Neural progenitor cell (in vitro differentiated cells): Measurements from ENCODE around the gene PRDM16. TPM values are rescaled to one million over a fixed set of nuclear protein-coding genes. Genes with fewer than 3 reads are reported as not detected.
A peak's percentile ranks its signal among the peaks of the same experiment; 100 is the strongest.

Experiments
- DNase-seq: peaks from one replicate; pipeline ENCODE4 v3.0.0-alpha.2; 2016; ENCODE audit warnings: low spot score
- H2AFZ ChIP-seq: fragments of 200-600 bp; sonication (generic); replicated peaks from 2 replicates; pipeline ENCODE4 v1.6.1; 2016; ENCODE audit warnings: antibody characterized with exemption
- H3F3A ChIP-seq: fragments of 200-600 bp; sonication (generic); 2 replicates; pipeline ENCODE4 v1.6.1; 2016; ENCODE audit warnings: antibody characterized with exemption, low read depth
- H3K27ac ChIP-seq: fragments of 200-600 bp; sonication (generic); 2 replicates; pipeline ENCODE4 v1.5.1; 2016; ENCODE audit warnings: mild to moderate bottlenecking
- H3K27me3 ChIP-seq: fragments of 200-600 bp; sonication (generic); 2 replicates; pipeline ENCODE4 v1.6.1; 2016; ENCODE audit warnings: mild to moderate bottlenecking, moderate library complexity
- H3K36me3 ChIP-seq: fragments of 200-600 bp; sonication (generic); 2 replicates; pipeline ENCODE4 v1.5.1; 2016
- H3K4me1 ChIP-seq: fragments of 200-600 bp; sonication (generic); 2 replicates; pipeline ENCODE4 v1.6.1; 2016; ENCODE audit warnings: mixed run types
- H3K4me2 ChIP-seq: fragments of 200-600 bp; sonication (generic); 2 replicates; pipeline ENCODE4 v1.6.1; 2016
- H3K4me3 ChIP-seq: fragments of 200-600 bp; sonication (generic); 2 replicates; pipeline ENCODE4 v1.5.1; 2016
- H3K79me2 ChIP-seq: fragments of 200-600 bp; sonication (generic); 2 replicates; pipeline ENCODE4 v1.6.1; 2016; ENCODE audit warnings: low read depth
- H3K9ac ChIP-seq: fragments of 200-600 bp; sonication (generic); 2 replicates; pipeline ENCODE4 v1.6.1; 2016
- H3K9me3 ChIP-seq: fragments of 200-600 bp; sonication (generic); 2 replicates; pipeline ENCODE4 v1.5.1; 2016; ENCODE audit warnings: low read depth
- H4K20me1 ChIP-seq: fragments of 200-600 bp; sonication (generic); 2 replicates; pipeline ENCODE4 v1.6.1; 2016; ENCODE audit warnings: low read depth
- H3K27ac Mint-ChIP-seq: 3 replicates; pipeline ENCODE4 v1.8.0; 2021; ENCODE audit warnings: mixed read lengths
- H3K27me3 Mint-ChIP-seq: 2 replicates; pipeline ENCODE4 v1.8.0; 2022; ENCODE audit warnings: low read depth, mild to moderate bottlenecking, inconsistent platforms, moderate library complexity, mixed read lengths; ENCODE audit not compliant: insufficient read depth
- H3K36me3 Mint-ChIP-seq: 3 replicates; pipeline ENCODE4 v1.8.0; 2021; ENCODE audit warnings: mixed read lengths
- H3K4me1 Mint-ChIP-seq: 3 replicates; pipeline ENCODE4 v1.8.0; 2021; ENCODE audit warnings: mixed read lengths
- H3K4me3 Mint-ChIP-seq: 3 replicates; pipeline ENCODE4 v1.8.0; 2021; ENCODE audit warnings: mild to moderate bottlenecking, moderate library complexity, mixed read lengths
- H3K9me3 Mint-ChIP-seq: 3 replicates; pipeline ENCODE4 v1.8.0; 2020; ENCODE audit warnings: mixed read lengths
- EZH2 ChIP-seq: fragments of 200-600 bp; sonication (generic); IDR thresholded peaks from 2 replicates; pipeline ENCODE4 v1.6.1; 2017; ENCODE audit warnings: antibody characterized with exemption, mild to moderate bottlenecking, moderate library complexity
- EZH2phosphoT487 ChIP-seq: fragments of 200-600 bp; sonication (generic); IDR thresholded peaks from 2 replicates; pipeline ENCODE4 v1.6.1; 2017; ENCODE audit warnings: antibody characterized with exemption
- total RNA-seq: library from RNA; depleted of rRNA; stranded (reverse); fragments of >200 nt; gene quantifications from 2 replicates; pipeline ENCODE4 v1.2.3, GENCODE V29; 2015; ENCODE audit warnings: low replicate concordance
- TF ChIP-seq, protein P1 (sequence below): fragments of 200-600 bp; sonication (generic); IDR thresholded peaks from 2 replicates; pipeline ENCODE4 v1.5.1; 2017; ENCODE audit warnings: antibody characterized with exemption, mild to moderate bottlenecking

The PRDM16 gene
- total RNA-seq, 1 donor from 2014 or later: 1.9 TPM

- Histone ChIP-seq H3K27ac (no peak overlapping the region), H3K9ac (no peak overlapping the region), H3K4me3 (no peak overlapping the region), H3K27me3 (no peaks in the 10 kb centered on the region), H2AFZ (no peak overlapping the region), H3K4me1 (peaks cover 26% of the 10 kb centered on the region), H3K36me3 (no peaks in the 10 kb centered on the region), H3K4me2 (no peak overlapping the region), H3K9me3 (no peaks in the 10 kb centered on the region), H3K79me2 (no peaks in the 10 kb centered on the region), H3F3A (no peaks in the 10 kb centered on the region), H4K20me1 (no peaks in the 10 kb centered on the region)
- Mint-ChIP-seq H3K4me3 (no peak overlapping the region), H3K4me1 (peaks cover 36% of the 10 kb centered on the region), H3K9me3 (no peaks in the 10 kb centered on the region), H3K27ac (peak overlapping the region; percentile 18), H3K27me3 (peaks cover 7% of the 10 kb centered on the region), H3K36me3 (no peaks in the 10 kb centered on the region)
- TF ChIP-seq, protein P1, sequence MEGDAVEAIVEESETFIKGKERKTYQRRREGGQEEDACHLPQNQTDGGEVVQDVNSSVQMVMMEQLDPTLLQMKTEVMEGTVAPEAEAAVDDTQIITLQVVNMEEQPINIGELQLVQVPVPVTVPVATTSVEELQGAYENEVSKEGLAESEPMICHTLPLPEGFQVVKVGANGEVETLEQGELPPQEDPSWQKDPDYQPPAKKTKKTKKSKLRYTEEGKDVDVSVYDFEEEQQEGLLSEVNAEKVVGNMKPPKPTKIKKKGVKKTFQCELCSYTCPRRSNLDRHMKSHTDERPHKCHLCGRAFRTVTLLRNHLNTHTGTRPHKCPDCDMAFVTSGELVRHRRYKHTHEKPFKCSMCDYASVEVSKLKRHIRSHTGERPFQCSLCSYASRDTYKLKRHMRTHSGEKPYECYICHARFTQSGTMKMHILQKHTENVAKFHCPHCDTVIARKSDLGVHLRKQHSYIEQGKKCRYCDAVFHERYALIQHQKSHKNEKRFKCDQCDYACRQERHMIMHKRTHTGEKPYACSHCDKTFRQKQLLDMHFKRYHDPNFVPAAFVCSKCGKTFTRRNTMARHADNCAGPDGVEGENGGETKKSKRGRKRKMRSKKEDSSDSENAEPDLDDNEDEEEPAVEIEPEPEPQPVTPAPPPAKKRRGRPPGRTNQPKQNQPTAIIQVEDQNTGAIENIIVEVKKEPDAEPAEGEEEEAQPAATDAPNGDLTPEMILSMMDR: no peak
- no peak for TF ChIP-seq EZH2phosphoT487
- TF ChIP-seq EZH2: no peak
- DNase-seq: no peak
Measured at GRCh38 chr1:3265835-3266805, 197.1 kb downstream of the PRDM16 start.

GRCh38 chr1:3266870-3267549, 198.0 kb downstream of the PRDM16 start:
- no peaks in the 10 kb centered on the region for H3K36me3 ChIP-seq
- H3K27me3 ChIP-seq: no peaks in the 10 kb centered on the region
- H3K79me2 ChIP-seq: no peaks in the 10 kb centered on the region
- no peaks in the 10 kb centered on the region for H3K9me3 Mint-ChIP-seq
- no peak overlapping the region for H3K4me2 ChIP-seq
- no peak overlapping the region for H3K9ac ChIP-seq
- H4K20me1 ChIP-seq: no peaks in the 10 kb centered on the region
- H3K4me3 ChIP-seq: no peak overlapping the region
- peaks cover 7% of the 10 kb centered on the region for H3K27me3 Mint-ChIP-seq
- H3K4me3 Mint-ChIP-seq: no peak overlapping the region
- H3F3A ChIP-seq: no peaks in the 10 kb centered on the region
- no peak overlapping the region for H2AFZ ChIP-seq
- no peaks in the 10 kb centered on the region for H3K36me3 Mint-ChIP-seq
- peaks cover 34% of the 10 kb centered on the region for H3K4me1 Mint-ChIP-seq
- H3K4me1 ChIP-seq: peaks cover 26% of the 10 kb centered on the region
- TF ChIP-seq EZH2 (no peak), EZH2phosphoT487 (no peak)
- TF ChIP-seq, protein P1: no peak
- DNase-seq: no peak
- H3K9me3 ChIP-seq: no peaks in the 10 kb centered on the region
- peak overlapping the region; percentile 72 for H3K27ac Mint-ChIP-seq
- H3K27ac ChIP-seq: no peak overlapping the region

DNA sequence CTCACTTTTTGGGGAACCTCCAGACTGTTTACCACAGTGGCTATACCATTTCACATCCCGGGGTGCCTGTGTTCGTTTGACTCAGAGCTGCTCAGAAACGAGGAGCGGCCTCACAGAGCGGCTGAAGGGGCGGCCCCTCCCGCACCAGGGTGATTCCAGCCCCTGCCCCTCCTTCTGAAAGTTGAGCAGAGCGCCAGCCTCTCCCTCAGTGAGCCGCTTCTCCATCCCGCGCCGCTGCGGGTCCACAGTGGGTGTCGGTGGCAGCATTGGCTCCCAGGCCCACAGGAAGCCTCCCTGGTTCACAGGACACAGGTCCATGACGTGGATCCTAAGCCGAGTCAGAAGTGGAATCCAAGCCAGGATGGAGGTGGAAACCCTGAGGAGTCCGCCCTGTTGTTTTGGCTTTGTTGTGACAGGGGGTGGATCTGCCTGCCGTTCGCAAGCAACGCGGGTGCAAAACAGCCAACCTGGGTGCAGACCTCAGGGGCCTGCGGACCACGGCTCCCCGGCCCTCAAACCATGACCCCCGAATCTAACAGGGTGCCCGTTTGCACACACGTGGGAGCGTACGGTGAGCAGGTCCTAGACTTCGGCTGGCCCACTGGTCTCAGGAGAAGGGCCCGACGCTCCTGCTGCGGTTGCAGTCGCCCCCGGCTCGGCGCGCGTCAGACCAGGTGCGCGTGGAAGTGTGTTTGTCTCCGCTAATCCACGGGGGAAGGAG, 198.7 kb downstream of the PRDM16 start:
- no peak for DNase-seq
- peaks cover 26% of the 10 kb centered on the region for H3K4me1 ChIP-seq
- Mint-ChIP-seq H3K36me3 (no peaks in the 10 kb centered on the region), H3K27ac (no peak overlapping the region), H3K9me3 (no peaks in the 10 kb centered on the region), H3K4me3 (no peak overlapping the region), H3K27me3 (peaks cover 7% of the 10 kb centered on the region), H3K4me1 (peaks cover 30% of the 10 kb centered on the region)
- H3K9me3 ChIP-seq: no peaks in the 10 kb centered on the region
- no peaks in the 10 kb centered on the region for H3K36me3 ChIP-seq
- no peak overlapping the region for H3K27ac ChIP-seq
- no peaks in the 10 kb centered on the region for H3F3A ChIP-seq
- no peaks in the 10 kb centered on the region for H3K79me2 ChIP-seq
- no peaks in the 10 kb centered on the region for H4K20me1 ChIP-seq
- TF ChIP-seq, protein P1: no peak
- no peak for TF ChIP-seq EZH2phosphoT487
- no peak for TF ChIP-seq EZH2
- no peak overlapping the region for H3K9ac ChIP-seq
- no peak overlapping the region for H3K4me2 ChIP-seq
- no peak overlapping the region for H2AFZ ChIP-seq
- H3K27me3 ChIP-seq: no peaks in the 10 kb centered on the region
- no peak overlapping the region for H3K4me3 ChIP-seq
